22Rv1 (cell line): ENCODE data around the gene FIBIN.

ENCODE experiments used
- H3K27ac ChIP-seq: fragments of 450-650 bp; 2 replicates; pipeline ENCODE4 v1.5.1; 2017
- ZFX ChIP-seq: fragments of 450-650 bp; IDR thresholded peaks from 2 replicates; pipeline ENCODE4 v1.6.1; 2017; ENCODE audit warnings: antibody characterized with exemption, borderline replicate concordance
- TF ChIP-seq, protein P1 (sequence below): fragments of 450-650 bp; IDR thresholded peaks from 2 replicates; pipeline ENCODE4 v1.5.1; 2017; ENCODE audit warnings: mild to moderate bottlenecking

The FIBIN gene

DNA sequence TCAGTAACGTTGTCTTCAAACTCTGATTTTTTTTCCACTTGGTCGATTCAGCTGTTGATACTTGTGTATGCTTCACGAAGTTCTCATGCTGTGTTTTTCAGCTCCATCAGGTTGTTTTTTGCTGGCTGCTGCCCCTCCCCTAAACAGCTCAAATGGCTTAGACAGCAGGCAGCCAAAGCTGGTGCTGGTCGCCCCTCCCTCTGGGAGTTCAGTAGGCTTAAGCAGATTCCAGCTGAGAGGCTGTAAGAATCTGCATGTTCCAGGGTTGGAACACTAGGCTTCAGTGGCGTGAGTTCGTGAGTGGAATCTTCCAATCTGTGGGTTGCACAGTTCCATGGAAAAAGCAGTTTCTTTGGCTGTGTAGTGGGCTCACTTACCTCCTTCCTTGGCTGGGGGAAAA lies 10.3 kb upstream of the FIBIN start:
- TF ChIP-seq ZFX = no peak
- TF ChIP-seq, protein P1, sequence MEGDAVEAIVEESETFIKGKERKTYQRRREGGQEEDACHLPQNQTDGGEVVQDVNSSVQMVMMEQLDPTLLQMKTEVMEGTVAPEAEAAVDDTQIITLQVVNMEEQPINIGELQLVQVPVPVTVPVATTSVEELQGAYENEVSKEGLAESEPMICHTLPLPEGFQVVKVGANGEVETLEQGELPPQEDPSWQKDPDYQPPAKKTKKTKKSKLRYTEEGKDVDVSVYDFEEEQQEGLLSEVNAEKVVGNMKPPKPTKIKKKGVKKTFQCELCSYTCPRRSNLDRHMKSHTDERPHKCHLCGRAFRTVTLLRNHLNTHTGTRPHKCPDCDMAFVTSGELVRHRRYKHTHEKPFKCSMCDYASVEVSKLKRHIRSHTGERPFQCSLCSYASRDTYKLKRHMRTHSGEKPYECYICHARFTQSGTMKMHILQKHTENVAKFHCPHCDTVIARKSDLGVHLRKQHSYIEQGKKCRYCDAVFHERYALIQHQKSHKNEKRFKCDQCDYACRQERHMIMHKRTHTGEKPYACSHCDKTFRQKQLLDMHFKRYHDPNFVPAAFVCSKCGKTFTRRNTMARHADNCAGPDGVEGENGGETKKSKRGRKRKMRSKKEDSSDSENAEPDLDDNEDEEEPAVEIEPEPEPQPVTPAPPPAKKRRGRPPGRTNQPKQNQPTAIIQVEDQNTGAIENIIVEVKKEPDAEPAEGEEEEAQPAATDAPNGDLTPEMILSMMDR = no peak
- H3K27ac ChIP-seq = no peak overlapping the region

DNA sequence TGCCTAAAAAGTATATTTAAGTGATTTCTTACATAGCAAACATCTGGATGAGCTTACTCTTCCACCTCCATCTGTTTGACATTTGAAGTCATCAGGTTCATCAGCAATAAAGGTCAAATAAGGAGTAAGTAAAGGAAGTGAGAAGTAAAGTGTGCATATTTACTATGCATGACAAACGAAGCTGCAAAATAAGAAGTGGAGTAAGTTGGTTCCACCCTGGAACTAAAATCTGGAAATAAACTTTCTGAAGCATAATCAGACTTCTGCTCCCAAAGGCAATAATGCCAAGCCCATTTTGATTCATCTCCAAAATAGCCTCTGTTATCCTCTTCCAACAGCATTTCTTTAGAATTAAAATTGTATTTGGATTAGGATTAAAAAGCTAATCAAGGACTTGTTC lies 8.4 kb upstream of the FIBIN start:
- H3K27ac ChIP-seq = no peak overlapping the region
- no peak for TF ChIP-seq ZFX
- TF ChIP-seq, protein P1 = no peak

GRCh38 chr11:26985943-26986342 lies 8.0 kb upstream of the FIBIN start:
- no peak overlapping the region for H3K27ac ChIP-seq
- no peak for TF ChIP-seq ZFX
- TF ChIP-seq, protein P1 = no peak

DNA sequence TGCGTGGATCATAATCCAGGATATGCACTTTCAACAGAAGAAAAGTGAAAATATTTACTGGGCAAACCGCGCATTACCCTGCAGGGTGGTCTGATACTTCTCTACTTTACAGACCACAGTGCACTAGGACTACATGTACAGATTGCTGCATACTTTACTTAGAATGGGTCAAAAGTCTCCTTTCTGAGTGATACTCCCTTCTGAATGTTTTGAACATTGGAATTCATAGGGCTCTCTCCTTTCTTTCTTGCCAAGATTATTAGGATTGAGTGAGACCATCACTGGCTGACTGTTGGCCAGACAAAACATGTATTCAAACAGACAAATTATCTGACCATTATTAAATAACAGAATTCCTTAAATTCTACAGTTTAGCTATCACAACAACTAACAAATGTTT lies 6.6 kb upstream of the FIBIN start:
- no peak overlapping the region for H3K27ac ChIP-seq
- TF ChIP-seq, protein P1 = no peak
- no peak for TF ChIP-seq ZFX

DNA sequence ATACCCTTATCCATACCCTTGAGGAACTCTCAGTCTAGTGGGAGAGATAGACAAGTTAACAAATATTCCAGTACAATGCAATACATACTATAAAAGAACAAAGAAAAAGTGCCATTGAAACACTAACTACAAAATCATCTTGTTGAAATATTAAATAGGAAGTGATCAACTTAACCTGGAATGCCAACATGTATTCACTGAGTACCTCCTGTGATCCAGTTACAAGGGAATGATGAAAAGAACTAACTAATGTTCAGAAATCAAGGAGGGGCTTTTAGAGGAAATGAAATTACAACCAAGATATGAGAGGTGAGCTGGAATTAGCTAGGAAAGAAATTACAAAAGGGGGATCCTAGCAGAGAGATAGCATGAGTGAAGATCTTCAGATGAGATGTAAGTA lies 6.2 kb upstream of the FIBIN start:
- H3K27ac ChIP-seq = no peak overlapping the region

DNA sequence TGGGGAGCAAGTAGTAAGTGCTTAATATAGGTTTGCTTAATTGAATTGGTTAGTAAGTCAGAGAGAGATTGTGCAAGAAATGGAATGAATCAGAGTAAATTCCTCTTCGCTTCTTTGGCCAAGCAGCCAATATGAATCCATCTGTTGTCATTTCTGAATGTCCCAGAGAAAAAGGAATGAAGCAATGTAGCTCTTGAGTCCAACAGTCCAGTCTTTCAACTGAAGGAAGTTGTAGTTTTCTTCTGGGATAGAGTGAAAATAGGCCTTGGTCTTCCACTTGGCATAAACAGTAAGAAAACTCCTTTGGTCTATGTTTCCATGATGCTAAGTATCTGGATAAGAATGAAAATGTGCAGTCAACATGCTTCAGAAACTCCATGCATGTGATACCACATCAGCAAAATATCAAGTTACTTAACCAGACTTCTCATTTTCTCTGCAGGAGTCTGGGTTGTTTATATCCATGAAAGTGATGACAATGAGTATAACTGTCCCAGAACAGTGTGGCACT lies 1.8 kb upstream of the FIBIN start:
- no peak overlapping the region for H3K27ac ChIP-seq
- TF ChIP-seq, protein P1 = no peak
- no peak for TF ChIP-seq ZFX

More for the DNA sequence above, 6.2 kb upstream of the FIBIN start:
- TF ChIP-seq ZFX = no peak
- TF ChIP-seq, protein P1 = no peak

- no peak overlapping the region for H3K27ac ChIP-seq
- TF ChIP-seq ZFX = no peak
- TF ChIP-seq, protein P1 = no peak
Measured at GRCh38 chr11:26994631-26995095, 751 bp downstream of the FIBIN start.
